DOHH2 (cell line): ENCODE measurements around the gene GOSR1.
"Not testable (repeated sequence)": the region's sequence is repeated elsewhere in the genome, so short reads cannot be mapped to it uniquely, and the experiment has no call there.

Experiments used
- H3F3A ChIP-seq: fragments of 200-600 bp; sonication (generic), shearing (Covaris generic); 2 replicates; pipeline ENCODE4 v1.6.0; 2016; ENCODE audit warnings: antibody characterized with exemption, mild to moderate bottlenecking; ENCODE audit not compliant: control insufficient read depth, insufficient read depth
- H3K27ac ChIP-seq: fragments of 200-600 bp; sonication (generic); 2 replicates; pipeline ENCODE4 v1.5.1; 2014; ENCODE audit warnings: low read depth, mild to moderate bottlenecking, low read length, moderate library complexity
- H3K27me3 ChIP-seq: fragments of 200-600 bp; sonication (generic); 2 replicates; pipeline ENCODE4 v1.6.1; 2014; ENCODE audit warnings: mild to moderate bottlenecking, low read length, mixed read lengths; ENCODE audit not compliant: control insufficient read depth
- H3K36me3 ChIP-seq: fragments of 200-600 bp; sonication (generic); 2 replicates; pipeline ENCODE4 v1.6.1; 2014; ENCODE audit warnings: mild to moderate bottlenecking, low read length, moderate library complexity, mixed read lengths; ENCODE audit not compliant: control insufficient read depth
- H3K4me1 ChIP-seq: fragments of 200-600 bp; sonication (generic); 2 replicates; pipeline ENCODE4 v1.6.1; 2014; ENCODE audit warnings: mild to moderate bottlenecking, low read length, mixed read lengths; ENCODE audit not compliant: control insufficient read depth
- H3K4me2 ChIP-seq: fragments of 200-600 bp; sonication (generic); 2 replicates; pipeline ENCODE4 v1.6.0; 2014; ENCODE audit warnings: mild to moderate bottlenecking, low read length, moderate library complexity
- H3K4me3 ChIP-seq: fragments of 200-600 bp; sonication (generic); 2 replicates; pipeline ENCODE4 v1.5.1; 2014; ENCODE audit warnings: mild to moderate bottlenecking, low read length, mixed read lengths
- H3K79me2 ChIP-seq: fragments of 200-600 bp; sonication (generic); 2 replicates; pipeline ENCODE4 v1.6.1; 2014; ENCODE audit warnings: mild to moderate bottlenecking, low read length, mixed read lengths; ENCODE audit not compliant: control insufficient read depth
- H3K9me2 ChIP-seq: fragments of 200-600 bp; sonication (generic); replicated peaks from 2 replicates; pipeline ENCODE4 v1.6.1; 2014; ENCODE audit warnings: mild to moderate bottlenecking, low read length, mixed read lengths; ENCODE audit not compliant: control insufficient read depth
- H3K9me3 ChIP-seq: fragments of 200-600 bp; sonication (generic); 2 replicates; pipeline ENCODE4 v1.6.1; 2014; ENCODE audit warnings: antibody characterized with exemption, low read length, mixed read lengths; ENCODE audit not compliant: control insufficient read depth, insufficient read depth
- H4K20me1 ChIP-seq: fragments of 200-600 bp; sonication (generic); 2 replicates; pipeline ENCODE4 v1.6.0; 2014; ENCODE audit warnings: low read depth, mild to moderate bottlenecking, antibody characterized with exemption, low read length, moderate library complexity; ENCODE audit not compliant: control insufficient read depth, insufficient read depth
- EZH2phosphoT487 ChIP-seq: fragments of 200-600 bp; sonication (generic); IDR thresholded peaks from 2 replicates; pipeline ENCODE4 v1.6.1; 2017; ENCODE audit warnings: borderline replicate concordance, mild to moderate bottlenecking, antibody characterized with exemption, low read length, moderate library complexity, mixed read lengths
- TF ChIP-seq, protein P1 (sequence below): fragments of 200-600 bp; sonication (generic); IDR thresholded peaks from one replicate; pipeline ENCODE4 v1.5.1; 2014; ENCODE audit warnings: antibody characterized with exemption, mild to moderate bottlenecking, low read depth, low read length; ENCODE audit not compliant: poor library complexity, severe bottlenecking

GOSR1 gene

DNA sequence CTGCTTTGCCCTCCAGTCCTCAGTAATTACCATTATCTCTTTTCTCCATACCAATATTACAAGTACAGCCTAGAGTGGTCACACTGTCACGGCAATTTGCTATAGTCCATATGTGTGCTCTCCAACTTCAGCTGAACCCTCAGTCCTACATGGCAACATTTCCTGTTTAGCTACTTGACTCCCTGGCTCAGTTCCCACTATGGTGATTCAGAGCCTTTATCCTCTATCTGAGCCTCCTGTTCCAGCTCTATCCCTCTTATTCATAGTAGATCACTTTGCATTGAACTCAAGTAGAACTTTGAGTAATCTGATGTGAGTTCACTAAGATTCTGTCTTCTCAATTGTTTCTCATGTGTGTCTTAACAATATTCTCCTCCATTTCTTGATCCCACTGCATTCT, 43.7 kb upstream of the GOSR1 start:
- Histone ChIP-seq H3F3A (peaks cover 4% of the 10 kb centered on the region; the same call in 1 of the 2 replicates), H3K4me2 (no peak overlapping the region), H4K20me1 (no peaks in the 10 kb centered on the region), H3K9me3 (no peaks in the 10 kb centered on the region), H3K4me3 (no peak overlapping the region), H3K36me3 (no peaks in the 10 kb centered on the region), H3K27ac (no peak overlapping the region), H3K27me3 (no peaks in the 10 kb centered on the region), H3K9me2 (no peaks in the 10 kb centered on the region), H3K4me1 (no peaks in the 10 kb centered on the region), H3K79me2 (no peaks in the 10 kb centered on the region)
- no peak for TF ChIP-seq EZH2phosphoT487
- TF ChIP-seq, protein P1, sequence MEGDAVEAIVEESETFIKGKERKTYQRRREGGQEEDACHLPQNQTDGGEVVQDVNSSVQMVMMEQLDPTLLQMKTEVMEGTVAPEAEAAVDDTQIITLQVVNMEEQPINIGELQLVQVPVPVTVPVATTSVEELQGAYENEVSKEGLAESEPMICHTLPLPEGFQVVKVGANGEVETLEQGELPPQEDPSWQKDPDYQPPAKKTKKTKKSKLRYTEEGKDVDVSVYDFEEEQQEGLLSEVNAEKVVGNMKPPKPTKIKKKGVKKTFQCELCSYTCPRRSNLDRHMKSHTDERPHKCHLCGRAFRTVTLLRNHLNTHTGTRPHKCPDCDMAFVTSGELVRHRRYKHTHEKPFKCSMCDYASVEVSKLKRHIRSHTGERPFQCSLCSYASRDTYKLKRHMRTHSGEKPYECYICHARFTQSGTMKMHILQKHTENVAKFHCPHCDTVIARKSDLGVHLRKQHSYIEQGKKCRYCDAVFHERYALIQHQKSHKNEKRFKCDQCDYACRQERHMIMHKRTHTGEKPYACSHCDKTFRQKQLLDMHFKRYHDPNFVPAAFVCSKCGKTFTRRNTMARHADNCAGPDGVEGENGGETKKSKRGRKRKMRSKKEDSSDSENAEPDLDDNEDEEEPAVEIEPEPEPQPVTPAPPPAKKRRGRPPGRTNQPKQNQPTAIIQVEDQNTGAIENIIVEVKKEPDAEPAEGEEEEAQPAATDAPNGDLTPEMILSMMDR: no peak

DNA sequence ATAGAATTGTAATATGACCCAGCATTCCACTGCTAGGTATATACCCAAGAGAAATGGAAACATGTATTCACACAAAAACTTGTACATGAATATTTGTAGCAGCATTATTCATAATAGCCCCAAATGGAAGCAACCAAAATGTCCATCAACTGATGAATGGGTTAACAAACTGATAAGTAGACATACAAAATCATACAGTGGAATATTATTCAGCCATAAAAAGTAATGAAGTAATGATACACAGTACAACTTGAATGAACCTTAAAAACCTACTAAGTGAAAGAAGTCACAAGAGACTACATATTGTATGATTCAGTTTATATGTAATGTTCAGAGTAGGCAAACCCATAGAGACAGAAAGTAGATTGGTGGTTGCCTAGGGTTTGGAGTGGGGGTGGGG, 40.5 kb upstream of the GOSR1 start:
- Histone ChIP-seq H3F3A (peaks cover 4% of the 10 kb centered on the region; the same call in 1 of the 2 replicates), H3K27ac (no peak overlapping the region), H3K4me2 (no peak overlapping the region), H3K79me2 (no peaks in the 10 kb centered on the region), H3K27me3 (no peaks in the 10 kb centered on the region), H3K36me3 (no peaks in the 10 kb centered on the region), H3K9me3 (no peaks in the 10 kb centered on the region), H4K20me1 (no peaks in the 10 kb centered on the region), H3K4me1 (no peaks in the 10 kb centered on the region), H3K4me3 (no peak overlapping the region), H3K9me2 (no peaks in the 10 kb centered on the region)
- TF ChIP-seq EZH2phosphoT487: no peak
- TF ChIP-seq, protein P1: no peak

- no peaks in the 10 kb centered on the region for H3K4me1 ChIP-seq
- H3K79me2 ChIP-seq: no peaks in the 10 kb centered on the region
- H3K9me2 ChIP-seq: no peaks in the 10 kb centered on the region
- no peaks in the 10 kb centered on the region for H4K20me1 ChIP-seq
- no peak overlapping the region for H3K4me2 ChIP-seq
- no peaks in the 10 kb centered on the region for H3F3A ChIP-seq
- TF ChIP-seq EZH2phosphoT487: no peak
- TF ChIP-seq, protein P1: no peak
- H3K9me3 ChIP-seq: no peaks in the 10 kb centered on the region
- no peaks in the 10 kb centered on the region for H3K27me3 ChIP-seq
- peaks cover 9% of the 10 kb centered on the region for H3K36me3 ChIP-seq
- no peak overlapping the region for H3K27ac ChIP-seq
- no peak overlapping the region for H3K4me3 ChIP-seq
These were observed 33.5 kb upstream of the GOSR1 start for GRCh38 chr17:30443721-30444120.

DNA sequence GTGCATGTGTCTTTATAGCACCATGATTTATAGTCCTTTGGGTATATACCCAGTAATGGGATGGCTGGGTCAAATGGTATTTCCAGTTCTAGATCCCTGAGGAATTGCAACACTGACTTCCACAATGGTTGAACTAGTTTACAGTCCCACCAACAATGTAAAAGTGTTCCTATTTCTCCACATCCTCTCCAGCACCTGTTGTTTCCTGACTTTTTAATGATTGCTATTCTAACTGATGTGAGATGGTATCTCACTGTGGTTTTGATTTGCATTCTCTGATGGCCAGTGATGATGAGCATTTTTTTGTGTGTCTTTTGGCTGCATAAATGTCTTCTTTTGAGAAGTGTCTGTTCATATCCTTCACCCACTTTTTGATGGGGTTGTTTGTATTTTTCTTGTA, 30.6 kb upstream of the GOSR1 start:
- not testable (repeated sequence) for H3K79me2 ChIP-seq, H3K4me3 ChIP-seq, H4K20me1 ChIP-seq, H3F3A ChIP-seq, H3K9me3 ChIP-seq, H3K27me3 ChIP-seq, H3K9me2 ChIP-seq, H3K4me2 ChIP-seq, H3K27ac ChIP-seq, H3K4me1 ChIP-seq
- H3K36me3 ChIP-seq: peaks cover 13% of the 10 kb centered on the region
